ENCODE measurements around the gene DLG4.
A peak's percentile ranks its signal among the peaks of the same experiment; 100 is the strongest.

Gene DLG4

DNA sequence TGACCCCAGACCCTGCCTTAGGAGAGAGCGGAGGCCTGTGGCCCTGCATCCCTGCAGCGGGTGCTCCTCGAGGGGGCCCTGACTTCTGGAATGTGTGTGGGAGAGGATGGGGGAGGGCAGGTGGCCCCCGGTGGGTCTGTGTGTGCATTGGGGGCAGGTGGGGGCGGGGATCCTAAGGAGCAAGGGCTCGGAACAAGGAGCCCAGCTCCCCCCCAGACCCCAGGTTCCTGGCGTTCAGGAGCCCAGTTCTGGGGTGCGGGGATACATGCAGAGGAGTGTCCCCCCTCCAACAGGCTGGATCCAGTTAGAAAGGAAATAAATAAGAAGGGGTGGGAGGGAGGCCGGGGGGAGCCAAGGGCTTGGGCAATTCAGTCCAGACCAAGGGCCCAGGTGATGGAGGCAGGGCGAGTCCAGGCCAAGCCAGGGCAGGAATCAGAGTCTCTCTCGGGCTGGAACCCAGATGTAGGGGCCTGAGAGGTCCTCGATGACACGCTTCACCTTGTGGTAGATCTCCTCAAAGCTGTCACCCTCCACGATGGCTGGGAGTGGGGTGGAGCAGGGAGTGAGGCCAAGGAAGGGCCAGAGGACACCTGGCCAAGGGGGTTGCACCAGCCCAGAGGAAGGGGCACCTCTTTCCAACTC lies 29.2 kb downstream of the DLG4 start:
- Histone ChIP-seq H3K27me3 (ENCODE audit: insufficient read depth, low read length, poor library complexity) (no peaks in the 10 kb centered on the region), H2AFZ (ENCODE audit: low read depth, low read length) (no peak overlapping the region), H3K9ac (ENCODE audit: low read depth, low read length) (no peak overlapping the region), H3K9me3 (ENCODE audit: insufficient read depth, low read length, severe bottlenecking) (no peaks in the 10 kb centered on the region), H3K4me2 (ENCODE audit: insufficient read depth, low read length) (no peak overlapping the region), H4K20me1 (ENCODE audit: insufficient read depth, low read length) (0 out of 2 replicates have a peak, but pooled peaks cover 3% of the 10 kb centered on the region), H3K4me3 (ENCODE audit: low read depth in 1 of 2, low read length in 2 of 2) (no peak overlapping the region), H3K27ac (ENCODE audit: low read length) (no peak overlapping the region), H3K36me3 (ENCODE audit: insufficient read depth, low read length) (peaks cover 4% of the 10 kb centered on the region; the same call in 1 of the 2 replicates), H3K79me2 (ENCODE audit: insufficient read depth, low read length) (no peaks in the 10 kb centered on the region), H3K4me1 (ENCODE audit: insufficient read depth, low read length) (no peaks in the 10 kb centered on the region)
- no peak for ATAC-seq (ENCODE audit: insufficient read depth, low read depth)
- no peak for DNase-seq
- TF ChIP-seq, protein P1, sequence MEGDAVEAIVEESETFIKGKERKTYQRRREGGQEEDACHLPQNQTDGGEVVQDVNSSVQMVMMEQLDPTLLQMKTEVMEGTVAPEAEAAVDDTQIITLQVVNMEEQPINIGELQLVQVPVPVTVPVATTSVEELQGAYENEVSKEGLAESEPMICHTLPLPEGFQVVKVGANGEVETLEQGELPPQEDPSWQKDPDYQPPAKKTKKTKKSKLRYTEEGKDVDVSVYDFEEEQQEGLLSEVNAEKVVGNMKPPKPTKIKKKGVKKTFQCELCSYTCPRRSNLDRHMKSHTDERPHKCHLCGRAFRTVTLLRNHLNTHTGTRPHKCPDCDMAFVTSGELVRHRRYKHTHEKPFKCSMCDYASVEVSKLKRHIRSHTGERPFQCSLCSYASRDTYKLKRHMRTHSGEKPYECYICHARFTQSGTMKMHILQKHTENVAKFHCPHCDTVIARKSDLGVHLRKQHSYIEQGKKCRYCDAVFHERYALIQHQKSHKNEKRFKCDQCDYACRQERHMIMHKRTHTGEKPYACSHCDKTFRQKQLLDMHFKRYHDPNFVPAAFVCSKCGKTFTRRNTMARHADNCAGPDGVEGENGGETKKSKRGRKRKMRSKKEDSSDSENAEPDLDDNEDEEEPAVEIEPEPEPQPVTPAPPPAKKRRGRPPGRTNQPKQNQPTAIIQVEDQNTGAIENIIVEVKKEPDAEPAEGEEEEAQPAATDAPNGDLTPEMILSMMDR (IDR thresholded peaks at IDR 0.05; ENCODE audit: borderline replicate concordance, extremely low read depth, low read length, poor library complexity, severe bottlenecking) = no peak
- TF ChIP-seq EZH2 (IDR thresholded peaks at IDR 0.05; ENCODE audit: borderline replicate concordance, low read depth, low read length, severe bottlenecking) = no peak

DNA sequence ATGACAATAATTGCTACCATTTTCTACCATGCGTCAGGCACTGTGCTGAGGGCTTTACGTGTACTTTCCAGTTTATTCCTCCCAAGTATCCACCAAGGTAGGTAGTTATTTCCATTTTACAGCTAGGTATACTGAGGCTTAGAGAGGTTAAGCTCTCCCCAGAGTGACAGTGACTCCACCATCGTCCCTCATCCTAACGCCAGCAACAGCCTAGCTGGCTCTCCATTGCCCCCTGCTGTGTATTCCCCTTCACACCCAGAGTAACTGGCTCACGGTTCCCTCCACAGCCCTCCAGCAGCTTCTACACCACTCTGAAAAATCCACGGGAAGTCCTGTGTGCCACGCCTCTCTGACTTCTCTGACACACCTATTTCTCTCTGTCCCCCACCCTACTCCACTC lies 33.4 kb downstream of the DLG4 start:
- no peaks in the 10 kb centered on the region for H3K79me2 ChIP-seq (ENCODE audit: insufficient read depth, low read length)
- no peak overlapping the region for H3K4me2 ChIP-seq (ENCODE audit: insufficient read depth, low read length)
- H4K20me1 ChIP-seq (ENCODE audit: insufficient read depth, low read length) = no peaks in the 10 kb centered on the region
- H3K4me1 ChIP-seq (ENCODE audit: insufficient read depth, low read length) = no peaks in the 10 kb centered on the region
- H3K27ac ChIP-seq (ENCODE audit: low read length) = no peak overlapping the region
- no peak overlapping the region for H3K4me3 ChIP-seq (ENCODE audit: low read depth in 1 of 2, low read length in 2 of 2)
- ATAC-seq (ENCODE audit: insufficient read depth, low read depth) = no peak; the same call in 2 of the 3 replicates
- no peaks in the 10 kb centered on the region for H3K27me3 ChIP-seq (ENCODE audit: insufficient read depth, low read length, poor library complexity)
- H2AFZ ChIP-seq (ENCODE audit: low read depth, low read length) = no peak overlapping the region
- no peak for DNase-seq
- H3K9ac ChIP-seq (ENCODE audit: low read depth, low read length) = no peak overlapping the region
- H3K9me3 ChIP-seq (ENCODE audit: insufficient read depth, low read length, severe bottlenecking) = no peaks in the 10 kb centered on the region
- TF ChIP-seq EZH2 (IDR thresholded peaks at IDR 0.05; ENCODE audit: borderline replicate concordance, low read depth, low read length, severe bottlenecking) = no peak
- TF ChIP-seq, protein P1 (IDR thresholded peaks at IDR 0.05; ENCODE audit: borderline replicate concordance, extremely low read depth, low read length, poor library complexity, severe bottlenecking) = peak; percentile 48
- no peaks in the 10 kb centered on the region; the same call in 1 of the 2 replicates for H3K36me3 ChIP-seq (ENCODE audit: insufficient read depth, low read length)

DNA sequence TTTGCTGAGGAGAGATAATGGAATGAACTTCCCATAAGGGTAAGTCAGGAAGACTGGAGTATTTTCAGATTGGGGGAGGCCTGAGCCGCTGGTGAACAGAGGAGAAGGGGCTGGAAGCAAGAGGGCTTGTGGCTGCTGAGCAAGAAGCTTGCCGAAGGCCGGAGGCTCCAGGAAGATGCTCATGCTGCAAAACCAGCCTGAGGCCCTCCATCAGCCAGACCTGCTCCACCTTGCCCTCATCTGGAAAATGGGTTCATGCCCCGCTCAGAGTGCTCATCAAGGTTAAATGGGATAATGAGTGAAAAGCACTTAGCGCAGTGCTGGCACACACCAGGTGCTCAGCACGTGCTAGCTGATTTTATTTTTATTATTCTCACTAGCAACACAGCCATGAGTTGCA lies 35.0 kb downstream of the DLG4 start:
- TF ChIP-seq EZH2 (IDR thresholded peaks at IDR 0.05; ENCODE audit: borderline replicate concordance, low read depth, low read length, severe bottlenecking) = no peak
- TF ChIP-seq, protein P1 (IDR thresholded peaks at IDR 0.05; ENCODE audit: borderline replicate concordance, extremely low read depth, low read length, poor library complexity, severe bottlenecking) = no peak
- no peak overlapping the region for H2AFZ ChIP-seq (ENCODE audit: low read depth, low read length)
- no peaks in the 10 kb centered on the region for H4K20me1 ChIP-seq (ENCODE audit: insufficient read depth, low read length)
- H3K36me3 ChIP-seq (ENCODE audit: insufficient read depth, low read length) = no peaks in the 10 kb centered on the region
- H3K4me3 ChIP-seq (ENCODE audit: low read depth in 1 of 2, low read length in 2 of 2) = no peak overlapping the region
- no peak for ATAC-seq (ENCODE audit: insufficient read depth, low read depth)
- no peaks in the 10 kb centered on the region for H3K27me3 ChIP-seq (ENCODE audit: insufficient read depth, low read length, poor library complexity)
- H3K79me2 ChIP-seq (ENCODE audit: insufficient read depth, low read length) = no peaks in the 10 kb centered on the region
- H3K4me2 ChIP-seq (ENCODE audit: insufficient read depth, low read length) = no peak overlapping the region
- no peaks in the 10 kb centered on the region for H3K4me1 ChIP-seq (ENCODE audit: insufficient read depth, low read length)
- H3K27ac ChIP-seq (ENCODE audit: low read length) = no peak overlapping the region
- no peak for DNase-seq
- H3K9ac ChIP-seq (ENCODE audit: low read depth, low read length) = no peak overlapping the region
- H3K9me3 ChIP-seq (ENCODE audit: insufficient read depth, low read length, severe bottlenecking) = no peaks in the 10 kb centered on the region
